Ramos (cell line): ENCODE results near the gene SHC2.

Experiments
- in situ Hi-C: fragments of 300-500 bp; cut with MboI; formaldehyde crosslinking; loops from one replicate; pipeline ENCODE4 v1.14.3; 2022; ENCODE audit warnings: low sequenced_read_pairs; ENCODE audit not compliant: unreplicated experiment

Gene SHC2

GRCh38 chr19:409516-410242, 51.2 kb downstream of the SHC2 start:
- in situ Hi-C loops = no loop called here

GRCh38 chr19:408902-409515, 51.8 kb downstream of the SHC2 start, which contains the start of gene C2CD4C:
Gene C2CD4C (minus strand): TSS chr19:409147. CDS start chr19:408361, 786 bp downstream.
- in situ Hi-C loops = no loop called here

- in situ Hi-C loops = no loop called here
Measured at GRCh38 chr19:408441-408901, 52.4 kb downstream of the SHC2 start.

- in situ Hi-C loops = no loop called here
Measured at GRCh38 chr19:407511-408440, 53.1 kb downstream of the SHC2 start.

- in situ Hi-C loops = no loop called here
Measured at GRCh38 chr19:406971-407510, 53.8 kb downstream of the SHC2 start.

GRCh38 chr19:406135-406781, 54.6 kb downstream of the SHC2 start:
- in situ Hi-C loops = no loop called here

- in situ Hi-C loops = no loop called here
Measured at GRCh38 chr19:405121-405965, 55.5 kb downstream of the SHC2 start.

- in situ Hi-C loops = no loop called here
Measured at GRCh38 chr19:403221-404027, 57.4 kb downstream of the SHC2 start.

- in situ Hi-C loops = no loop called here
Measured at GRCh38 chr19:402786-403185, 58.0 kb downstream of the SHC2 start.

- in situ Hi-C loops = no loop called here
Measured at GRCh38 chr19:401866-402511, 58.8 kb downstream of the SHC2 start.

GRCh38 chr19:400976-401865, 59.6 kb downstream of the SHC2 start:
- in situ Hi-C loops = no loop called here

GRCh38 chr19:399370-399769, 61.5 kb downstream of the SHC2 start:
- in situ Hi-C loops = no loop called here

- in situ Hi-C loops = no loop called here
Measured at GRCh38 chr19:398719-399118, 62.1 kb downstream of the SHC2 start.

- in situ Hi-C loops = no loop called here
Measured at GRCh38 chr19:397941-398706, 62.7 kb downstream of the SHC2 start.

GRCh38 chr19:397321-397720, 63.5 kb downstream of the SHC2 start:
- in situ Hi-C loops = no loop called here

- in situ Hi-C loops = no loop called here
Measured at GRCh38 chr19:395467-395866, 65.4 kb downstream of the SHC2 start.
